Stimulated activated CD4-positive, alpha-beta T cell treated with anti-CD3 and anti-CD28 coated beads, Interleukin-2, amount 100 ng/mL, for 24 hours (primary cell): ENCODE data around the gene ADAMTS2.

ENCODE experiments used
- DNase-seq, 2 donors: peaks; one replicate each; pipeline ENCODE4 v3.0.0-alpha.2; 2020

ADAMTS2 gene

GRCh38 chr5:179343719-179344430, 1.4 kb downstream of the ADAMTS2 start:
- peak in 1 of 2 donors; percentile 49 for DNase-seq

GRCh38 chr5:179343021-179343718, 2.1 kb downstream of the ADAMTS2 start:
- DNase-seq, result no peak

GRCh38 chr5:179342577-179342976, 2.7 kb downstream of the ADAMTS2 start:
- no peak for DNase-seq

GRCh38 chr5:179340465-179340864, 4.8 kb downstream of the ADAMTS2 start:
- DNase-seq, result no peak

- no peak for DNase-seq
Measured at GRCh38 chr5:179339996-179340395, 5.3 kb downstream of the ADAMTS2 start.

- no peak for DNase-seq
Measured at GRCh38 chr5:179339081-179339480, 6.2 kb downstream of the ADAMTS2 start.

GRCh38 chr5:179337796-179338676, 7.2 kb downstream of the ADAMTS2 start:
- DNase-seq, result no peak

GRCh38 chr5:179336871-179337795, 8.1 kb downstream of the ADAMTS2 start:
- DNase-seq, result no peak

- DNase-seq, result no peak
Measured at GRCh38 chr5:179336126-179336870, 9.0 kb downstream of the ADAMTS2 start.

- DNase-seq, result no peak
Measured at GRCh38 chr5:179333796-179334761, 11.2 kb downstream of the ADAMTS2 start.

GRCh38 chr5:179332741-179333290, 12.4 kb downstream of the ADAMTS2 start:
- no peak for DNase-seq

GRCh38 chr5:179331591-179332375, 13.5 kb downstream of the ADAMTS2 start:
- DNase-seq, result no peak

- DNase-seq, result no peak
Measured at GRCh38 chr5:179330186-179330900, 14.9 kb downstream of the ADAMTS2 start.

GRCh38 chr5:179328291-179328690, 17.0 kb downstream of the ADAMTS2 start:
- DNase-seq, result no peak

GRCh38 chr5:179327021-179327735, 18.1 kb downstream of the ADAMTS2 start:
- no peak for DNase-seq

GRCh38 chr5:179326122-179326927, 18.9 kb downstream of the ADAMTS2 start:
- DNase-seq, result no peak
